ENCODE results near the gene KCNK16. TPM values are rescaled to one million over a fixed set of nuclear protein-coding genes. Genes with fewer than 3 reads are reported as not detected.

The KCNK16 gene
- total RNA-seq, 1 donor from 2014 or later: not detected

GRCh38 chr6:39273406-39273821 lies 49.1 kb downstream of the KCNK16 start:
- H3K27ac Mint-ChIP-seq: no peak overlapping the region
- no peaks in the 10 kb centered on the region for H3K36me3 Mint-ChIP-seq (ENCODE audit: low read depth)
- no peak for DNase-seq (ENCODE audit: low spot score)
- intact Hi-C loops (cut with micrococcal nuclease): no loop called here
- no peaks in the 10 kb centered on the region for H3K4me1 Mint-ChIP-seq (ENCODE audit: low read depth)
- H3K9me3 Mint-ChIP-seq: no peaks in the 10 kb centered on the region
- H3K4me3 Mint-ChIP-seq: no peak overlapping the region
- H3K27me3 Mint-ChIP-seq (ENCODE audit: insufficient read depth): peaks cover 5% of the 10 kb centered on the region

DNA sequence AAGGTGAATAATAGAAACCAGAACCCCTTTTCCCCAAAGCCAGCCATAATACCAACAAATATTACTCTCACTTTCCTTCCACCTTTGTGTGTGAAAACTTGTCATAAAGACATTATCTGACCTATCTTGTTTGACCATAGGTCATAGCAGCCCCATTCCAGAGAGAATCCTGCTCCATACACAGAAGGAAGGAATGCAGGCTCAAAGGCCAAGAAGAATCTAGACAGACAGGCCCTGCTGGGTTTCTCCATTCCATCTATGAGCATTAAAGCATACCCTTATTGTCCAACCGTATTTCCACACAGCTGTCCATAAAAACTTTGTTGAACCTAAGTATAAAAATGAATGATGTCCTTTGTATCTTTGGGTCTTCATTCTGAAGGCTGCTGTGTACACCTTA lies 52.5 kb downstream of the KCNK16 start:
- H3K4me3 Mint-ChIP-seq: no peak overlapping the region
- H3K9me3 Mint-ChIP-seq: no peaks in the 10 kb centered on the region
- peaks cover 1% of the 10 kb centered on the region for H3K27me3 Mint-ChIP-seq (ENCODE audit: insufficient read depth)
- intact Hi-C loops (cut with micrococcal nuclease): no loop called here
- no peak overlapping the region for H3K27ac Mint-ChIP-seq
- H3K36me3 Mint-ChIP-seq (ENCODE audit: low read depth): no peaks in the 10 kb centered on the region
- peaks cover 5% of the 10 kb centered on the region for H3K4me1 Mint-ChIP-seq (ENCODE audit: low read depth)
- no peak for DNase-seq (ENCODE audit: low spot score)

DNA sequence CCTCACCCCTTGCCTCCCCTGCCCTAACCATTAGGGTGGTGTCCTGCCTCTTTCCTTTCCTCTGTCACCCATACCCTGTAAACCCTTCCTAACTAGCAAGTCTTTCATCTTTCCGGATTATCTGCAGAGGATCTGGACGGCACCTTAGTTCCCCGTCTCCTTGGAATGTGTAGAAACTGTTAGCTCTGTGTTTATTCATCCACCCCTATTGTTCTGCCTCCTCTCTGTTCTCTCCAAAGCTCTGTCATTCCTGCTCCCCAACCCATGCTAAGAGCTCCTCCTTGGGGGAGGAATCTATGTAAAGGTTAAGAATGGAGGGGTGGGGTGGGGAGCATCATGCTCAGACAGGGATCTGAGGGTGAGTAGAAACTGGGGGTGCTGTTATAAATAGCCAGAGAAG lies 53.8 kb downstream of the KCNK16 start:
- Mint-ChIP-seq H3K4me1 (ENCODE audit: low read depth) (peaks cover 8% of the 10 kb centered on the region), H3K4me3 (no peak overlapping the region), H3K27me3 (ENCODE audit: insufficient read depth) (peaks cover 1% of the 10 kb centered on the region), H3K9me3 (no peaks in the 10 kb centered on the region), H3K27ac (no peak overlapping the region), H3K36me3 (ENCODE audit: low read depth) (no peaks in the 10 kb centered on the region)
- DNase-seq (ENCODE audit: low spot score): no peak
- intact Hi-C loops (cut with micrococcal nuclease): no loop called here

GRCh38 chr6:39268171-39268570 lies 54.3 kb downstream of the KCNK16 start:
- no peaks in the 10 kb centered on the region for H3K9me3 Mint-ChIP-seq
- no peak overlapping the region for H3K27ac Mint-ChIP-seq
- H3K4me1 Mint-ChIP-seq (ENCODE audit: low read depth): peaks cover 13% of the 10 kb centered on the region
- no peak for DNase-seq (ENCODE audit: low spot score)
- intact Hi-C loops (cut with micrococcal nuclease): no loop called here
- no peak overlapping the region for H3K4me3 Mint-ChIP-seq
- no peaks in the 10 kb centered on the region for H3K36me3 Mint-ChIP-seq (ENCODE audit: low read depth)
- peaks cover 1% of the 10 kb centered on the region for H3K27me3 Mint-ChIP-seq (ENCODE audit: insufficient read depth)

DNA sequence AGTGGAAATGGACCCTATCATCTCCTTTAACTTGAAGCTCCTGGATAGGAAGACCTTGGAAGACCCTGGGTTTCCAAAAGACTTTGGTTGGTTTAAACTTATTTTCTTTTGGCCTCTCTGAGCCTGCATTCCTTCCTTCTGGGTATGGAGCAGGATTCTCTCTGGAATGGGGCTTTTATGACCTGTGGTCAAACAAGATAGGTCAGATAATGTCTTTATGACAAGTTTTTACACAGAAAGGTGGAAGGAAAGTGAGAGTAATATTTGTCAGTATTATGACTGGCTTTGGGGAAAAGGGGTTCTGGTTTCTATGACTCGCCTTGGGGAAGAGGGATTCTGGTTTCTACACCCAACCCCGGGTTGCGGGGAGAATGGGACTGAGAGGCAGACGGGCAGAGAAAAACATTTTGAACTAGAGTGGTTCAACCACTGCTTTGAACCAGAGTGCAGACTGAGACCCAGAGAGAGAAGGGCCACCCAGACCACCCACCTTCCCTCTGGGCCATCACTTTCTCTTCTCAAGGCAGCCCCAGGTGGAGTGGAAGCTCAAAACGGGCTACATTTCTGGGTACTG lies 55.6 kb downstream of the KCNK16 start:
- no peak overlapping the region for H3K4me3 Mint-ChIP-seq
- intact Hi-C loops (cut with micrococcal nuclease): no loop called here

GRCh38 chr6:39266375-39266774 lies 56.1 kb downstream of the KCNK16 start:
- H3K27me3 Mint-ChIP-seq (ENCODE audit: insufficient read depth): peaks cover 1% of the 10 kb centered on the region
- no peak for DNase-seq (ENCODE audit: low spot score)
- intact Hi-C loops (cut with micrococcal nuclease): no loop called here
- peaks cover 14% of the 10 kb centered on the region for H3K4me1 Mint-ChIP-seq (ENCODE audit: low read depth)
- no peak overlapping the region for H3K27ac Mint-ChIP-seq
- H3K4me3 Mint-ChIP-seq: no peak overlapping the region
- H3K9me3 Mint-ChIP-seq: no peaks in the 10 kb centered on the region
- H3K36me3 Mint-ChIP-seq (ENCODE audit: low read depth): no peaks in the 10 kb centered on the region

More for the DNA sequence above, 55.6 kb downstream of the KCNK16 start:
- Mint-ChIP-seq H3K36me3 (ENCODE audit: low read depth) (no peaks in the 10 kb centered on the region), H3K9me3 (no peaks in the 10 kb centered on the region), H3K27me3 (ENCODE audit: insufficient read depth) (peaks cover 1% of the 10 kb centered on the region), H3K4me1 (ENCODE audit: low read depth) (peaks cover 14% of the 10 kb centered on the region), H3K27ac (no peak overlapping the region)
- no peak for DNase-seq (ENCODE audit: low spot score)

Other genes with a start within 250 kb of the KCNK16 start
- gene SAYSD1, start 207.5 kb downstream of the KCNK16 start, total RNA-seq: 12.1 and 12.9 TPM in 2 replicates
- gene KCNK5, start 93.2 kb downstream of the KCNK16 start, total RNA-seq: 36.7 and 38.7 TPM in 2 replicates
- not detected in 2 replicates for gene KCNK17, start 8.3 kb downstream of the KCNK16 start, total RNA-seq